HG02970 (cell line): Measurements from ENCODE around the gene UPF1.

Experiments used
- ATAC-seq: cut with Tn5 transposase; IDR thresholded peaks from one replicate; pipeline ENCODE4 v1.9.1; 2021; ENCODE audit warnings: mild to moderate bottlenecking, moderate library complexity, moderate number of reproducible peaks; ENCODE audit not compliant: unreplicated experiment, low FRiP score

UPF1 gene

DNA sequence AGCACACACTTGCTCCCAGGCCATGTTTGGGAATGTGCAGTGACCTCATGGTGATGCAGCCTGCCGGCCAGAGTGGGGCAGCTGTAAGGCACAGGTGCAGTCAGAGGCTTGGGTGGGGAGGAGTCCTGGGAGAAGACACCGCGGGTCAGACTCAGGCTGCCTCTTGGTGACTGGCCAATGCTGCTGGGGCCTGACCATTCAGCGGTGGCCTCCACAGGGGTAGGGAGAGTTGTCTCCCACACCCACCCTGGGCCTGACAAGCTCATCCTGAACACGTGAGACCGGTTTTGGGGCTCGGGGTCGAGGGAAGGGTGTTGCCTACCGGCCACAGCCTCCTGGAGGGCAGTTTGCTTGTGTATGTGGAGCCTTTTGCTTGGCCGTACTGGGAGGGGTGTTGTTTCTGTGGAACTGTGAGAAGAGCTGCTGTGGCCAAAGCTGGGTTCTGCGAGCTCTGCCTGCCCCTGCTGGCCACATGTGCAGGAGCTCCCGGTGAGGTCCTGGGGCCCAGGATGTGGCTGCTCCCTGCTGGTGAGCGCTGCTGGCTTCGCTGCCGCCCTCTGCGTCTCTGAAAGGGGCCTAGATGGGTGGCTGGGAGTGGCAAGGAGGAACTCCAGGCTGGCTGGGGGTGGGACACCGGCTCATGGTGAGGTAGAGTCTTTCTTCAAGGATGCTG is 22.1 kb downstream of the UPF1 start:
- no peak for ATAC-seq

DNA sequence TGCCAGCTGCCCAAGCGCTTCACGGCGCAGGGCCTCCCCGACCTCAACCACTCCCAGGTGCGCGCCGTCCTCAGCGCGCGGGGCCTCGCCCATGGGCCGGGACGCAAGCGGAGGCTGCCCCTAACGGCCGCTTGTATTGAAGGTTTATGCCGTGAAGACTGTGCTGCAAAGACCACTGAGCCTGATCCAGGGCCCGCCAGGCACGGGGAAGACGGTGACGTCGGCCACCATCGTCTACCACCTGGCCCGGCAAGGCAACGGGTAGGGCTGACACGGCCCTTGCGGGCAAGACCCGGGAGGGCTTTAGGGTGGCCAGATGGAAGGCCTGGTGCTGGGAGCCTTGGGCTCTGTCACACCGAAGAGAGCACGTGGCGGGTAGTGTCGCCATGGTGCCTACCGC is 23.2 kb downstream of the UPF1 start:
- no peak for ATAC-seq

DNA sequence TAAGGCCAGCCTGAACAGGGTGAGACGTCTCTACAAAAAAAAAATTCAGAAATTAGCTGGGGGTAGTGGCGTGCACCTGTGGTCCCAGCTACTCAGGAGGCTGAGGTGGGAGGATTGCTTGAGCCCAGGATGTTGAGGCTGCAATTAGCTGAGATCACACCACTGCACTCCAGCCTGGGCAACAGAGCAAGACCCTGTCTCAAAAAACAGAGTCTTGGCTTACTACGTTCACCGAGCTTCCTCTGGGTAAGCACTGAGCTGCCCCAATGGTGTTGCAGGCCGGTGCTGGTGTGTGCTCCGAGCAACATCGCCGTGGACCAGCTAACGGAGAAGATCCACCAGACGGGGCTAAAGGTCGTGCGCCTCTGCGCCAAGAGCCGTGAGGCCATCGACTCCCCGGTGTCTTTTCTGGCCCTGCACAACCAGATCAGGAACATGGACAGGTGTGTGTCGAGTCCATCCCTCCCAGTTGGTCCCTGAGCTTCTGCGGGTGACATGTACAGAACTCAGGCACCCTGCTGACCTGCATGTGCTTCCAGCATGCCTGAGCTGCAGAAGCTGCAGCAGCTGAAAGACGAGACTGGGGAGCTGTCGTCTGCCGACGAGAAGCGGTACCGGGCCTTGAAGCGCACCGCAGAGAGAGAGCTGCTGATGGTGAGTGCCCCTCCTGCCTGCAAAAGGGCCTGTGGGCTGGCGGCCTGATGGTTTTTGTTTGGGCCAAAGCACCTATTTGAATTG is 24.1 kb downstream of the UPF1 start:
- no peak for ATAC-seq

DNA sequence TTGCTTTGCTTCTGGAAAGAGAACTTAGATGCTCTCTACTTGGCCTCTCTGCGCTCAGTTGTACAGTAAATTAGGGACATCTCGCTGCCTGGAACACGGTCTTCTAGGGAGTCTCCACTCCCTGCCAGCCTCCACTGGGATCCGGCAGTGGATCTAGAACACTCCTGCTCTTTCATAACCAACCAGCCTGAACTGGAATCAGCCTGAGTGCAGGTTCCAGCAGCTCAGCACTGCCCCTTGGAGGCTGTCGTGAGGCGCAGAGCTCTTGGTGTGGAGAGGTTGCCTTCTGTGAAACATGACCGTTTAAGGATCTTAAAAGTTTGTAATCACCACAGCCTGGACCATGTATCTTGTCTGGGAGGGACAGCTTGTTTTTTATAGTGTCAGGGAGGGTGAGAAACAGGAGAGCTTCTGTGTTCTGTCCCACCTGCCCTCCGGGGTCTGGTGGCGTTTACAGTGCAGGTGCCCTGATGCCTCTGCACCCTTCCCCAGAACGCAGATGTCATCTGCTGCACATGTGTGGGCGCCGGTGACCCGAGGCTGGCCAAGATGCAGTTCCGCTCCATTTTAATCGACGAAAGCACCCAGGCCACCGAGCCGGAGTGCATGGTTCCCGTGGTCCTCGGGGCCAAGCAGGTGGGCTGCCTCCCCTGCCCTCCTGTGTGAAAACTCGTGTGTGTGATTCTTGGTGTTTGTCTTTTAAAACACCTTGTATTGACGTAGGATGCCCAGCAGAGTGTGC is 24.8 kb downstream of the UPF1 start:
- ATAC-seq, result no peak

DNA sequence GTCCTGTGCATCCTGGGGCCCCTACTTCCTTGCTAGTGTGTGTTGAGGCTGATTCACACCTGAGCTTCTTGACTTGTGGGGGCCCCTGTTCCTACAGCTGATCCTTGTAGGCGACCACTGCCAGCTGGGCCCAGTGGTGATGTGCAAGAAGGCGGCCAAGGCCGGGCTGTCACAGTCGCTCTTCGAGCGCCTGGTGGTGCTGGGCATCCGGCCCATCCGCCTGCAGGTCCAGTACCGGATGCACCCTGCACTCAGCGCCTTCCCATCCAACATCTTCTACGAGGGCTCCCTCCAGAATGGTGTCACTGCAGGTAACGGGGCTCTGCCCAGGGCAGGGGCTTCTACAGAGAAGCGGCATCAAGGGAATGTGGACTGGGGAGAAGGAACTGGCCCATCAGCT is 25.5 kb downstream of the UPF1 start:
- ATAC-seq, result no peak

DNA sequence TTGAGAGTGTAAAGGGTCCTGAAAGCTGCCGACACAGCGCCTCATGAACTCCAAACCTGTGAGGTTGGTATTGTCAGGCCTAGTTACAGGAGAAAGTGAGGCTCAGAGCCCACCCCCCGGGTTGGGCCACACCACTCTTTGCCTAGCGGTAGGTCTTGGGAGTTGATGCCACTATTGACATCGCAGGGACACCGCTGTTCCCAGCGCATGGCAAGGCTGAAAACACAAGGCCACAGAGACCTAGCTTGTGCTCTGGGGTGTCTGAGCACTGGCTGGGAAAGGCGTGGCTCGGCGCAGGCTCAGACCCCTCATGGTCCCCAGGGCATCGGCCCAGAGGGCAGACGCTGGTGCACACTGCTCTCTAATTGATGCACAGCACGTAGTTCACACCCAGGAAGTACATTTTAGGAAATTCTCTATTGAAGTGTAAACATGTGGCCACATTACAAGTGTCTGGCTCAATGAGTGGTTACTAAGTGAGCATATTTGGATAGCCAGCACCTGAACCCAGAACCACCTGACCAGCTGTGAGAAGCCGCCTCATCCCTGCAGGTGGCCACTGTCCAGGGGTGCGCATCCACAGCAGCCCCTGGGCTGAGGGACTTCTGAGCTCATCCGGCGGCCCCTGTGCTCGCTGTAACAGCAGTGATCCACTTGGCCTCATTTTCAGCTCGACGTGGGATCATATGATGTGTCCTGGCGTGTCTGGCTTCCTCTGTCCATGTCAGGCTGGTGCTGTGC is 27.3 kb downstream of the UPF1 start:
- no peak for ATAC-seq

DNA sequence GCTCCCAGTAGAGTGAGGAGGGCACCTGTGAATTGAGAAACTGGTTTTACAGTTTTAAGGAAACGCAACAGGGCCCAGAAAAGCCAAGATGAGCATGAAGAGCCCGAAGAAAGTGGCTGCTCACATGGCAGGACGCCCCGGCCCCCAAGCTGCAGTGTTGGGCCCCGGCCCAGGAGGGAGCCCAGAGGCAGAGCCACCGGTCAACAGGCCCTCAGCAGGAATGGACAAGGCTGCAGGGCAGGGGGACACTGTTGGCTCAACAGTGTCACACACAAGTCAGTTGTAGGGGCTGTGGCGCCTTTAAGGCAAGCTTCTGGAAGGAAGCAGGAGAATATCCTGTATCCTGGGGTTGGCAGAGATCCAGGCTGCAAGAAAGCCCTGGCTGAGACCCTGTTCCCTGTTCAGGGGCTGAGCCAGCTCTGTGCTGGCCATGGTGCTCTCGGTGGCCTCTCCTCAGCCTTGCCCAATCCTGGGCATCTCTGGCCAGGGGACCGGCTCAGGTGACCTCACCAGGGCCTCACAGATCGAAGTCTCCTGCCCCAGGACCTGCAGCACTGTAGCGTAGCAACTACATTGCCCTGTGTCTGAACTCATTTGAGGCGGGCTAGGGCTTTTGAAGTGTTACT is 28.0 kb downstream of the UPF1 start:
- no peak for ATAC-seq

DNA sequence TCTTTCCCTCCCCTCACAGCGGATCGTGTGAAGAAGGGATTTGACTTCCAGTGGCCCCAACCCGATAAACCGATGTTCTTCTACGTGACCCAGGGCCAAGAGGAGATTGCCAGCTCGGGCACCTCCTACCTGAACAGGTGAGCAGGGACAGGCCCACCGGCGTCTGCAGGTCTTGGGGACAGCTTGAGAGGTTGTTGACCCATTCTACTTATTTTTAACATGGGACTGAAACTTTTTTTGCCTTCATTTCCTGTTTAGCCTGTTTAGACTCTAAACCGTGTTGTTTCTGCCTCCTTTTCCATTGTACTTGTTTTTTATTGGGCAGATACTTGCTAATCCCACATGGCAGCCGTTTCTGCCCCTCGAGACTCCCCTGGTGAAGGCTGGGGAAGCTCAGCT is 28.5 kb downstream of the UPF1 start:
- no peak for ATAC-seq

DNA sequence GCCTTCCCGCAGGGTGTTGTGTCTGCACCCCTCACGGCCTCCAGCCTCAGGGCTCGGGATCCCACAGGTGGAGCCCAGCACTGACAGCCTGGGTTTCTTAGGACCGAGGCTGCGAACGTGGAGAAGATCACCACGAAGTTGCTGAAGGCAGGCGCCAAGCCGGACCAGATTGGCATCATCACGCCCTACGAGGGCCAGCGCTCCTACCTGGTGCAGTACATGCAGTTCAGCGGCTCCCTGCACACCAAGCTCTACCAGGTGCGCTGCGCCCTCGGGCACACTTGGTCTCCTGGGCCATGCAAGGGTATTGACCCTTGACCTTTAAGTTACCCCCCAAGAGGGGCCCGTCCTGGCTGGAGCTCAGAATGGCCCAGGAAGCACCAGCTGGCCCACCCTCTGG is 29.0 kb downstream of the UPF1 start:
- ATAC-seq, result no peak

DNA sequence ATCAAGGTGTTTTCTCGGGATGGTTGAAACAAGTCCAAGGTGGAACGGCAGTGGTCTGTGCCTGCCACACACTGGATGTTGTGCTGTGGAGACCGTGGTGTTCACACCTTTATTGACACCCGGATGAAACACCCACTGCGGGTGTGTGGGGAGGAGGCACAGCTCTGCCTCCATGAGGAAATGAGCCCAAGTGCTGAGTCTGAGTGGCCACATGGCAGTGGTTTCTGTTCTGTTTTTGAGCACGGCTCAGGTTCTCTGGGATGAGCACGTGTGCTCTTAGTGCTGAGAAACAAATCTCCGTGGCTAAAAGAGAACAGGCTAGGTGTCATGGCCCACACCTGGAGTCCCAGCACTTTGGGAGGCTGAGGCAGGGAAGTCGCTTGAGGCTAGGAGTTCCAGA is 29.5 kb downstream of the UPF1 start:
- no peak for ATAC-seq

DNA sequence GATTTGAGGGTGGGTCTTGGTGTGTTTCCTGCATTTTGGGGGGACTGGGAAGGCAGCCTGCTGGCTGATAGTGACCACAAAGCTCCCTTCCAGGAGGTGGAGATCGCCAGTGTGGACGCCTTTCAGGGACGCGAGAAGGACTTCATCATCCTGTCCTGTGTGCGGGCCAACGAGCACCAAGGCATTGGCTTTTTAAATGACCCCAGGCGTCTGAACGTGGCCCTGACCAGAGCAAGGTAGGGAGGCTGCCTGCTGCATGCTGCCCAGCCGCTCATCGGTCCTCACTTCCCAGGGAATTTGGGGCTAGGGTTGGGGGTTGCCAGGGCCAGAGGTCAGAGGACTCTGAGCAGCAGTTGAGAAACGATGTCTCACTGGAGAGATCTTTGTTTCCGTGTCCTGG is 30.2 kb downstream of the UPF1 start:
- ATAC-seq, result no peak

DNA sequence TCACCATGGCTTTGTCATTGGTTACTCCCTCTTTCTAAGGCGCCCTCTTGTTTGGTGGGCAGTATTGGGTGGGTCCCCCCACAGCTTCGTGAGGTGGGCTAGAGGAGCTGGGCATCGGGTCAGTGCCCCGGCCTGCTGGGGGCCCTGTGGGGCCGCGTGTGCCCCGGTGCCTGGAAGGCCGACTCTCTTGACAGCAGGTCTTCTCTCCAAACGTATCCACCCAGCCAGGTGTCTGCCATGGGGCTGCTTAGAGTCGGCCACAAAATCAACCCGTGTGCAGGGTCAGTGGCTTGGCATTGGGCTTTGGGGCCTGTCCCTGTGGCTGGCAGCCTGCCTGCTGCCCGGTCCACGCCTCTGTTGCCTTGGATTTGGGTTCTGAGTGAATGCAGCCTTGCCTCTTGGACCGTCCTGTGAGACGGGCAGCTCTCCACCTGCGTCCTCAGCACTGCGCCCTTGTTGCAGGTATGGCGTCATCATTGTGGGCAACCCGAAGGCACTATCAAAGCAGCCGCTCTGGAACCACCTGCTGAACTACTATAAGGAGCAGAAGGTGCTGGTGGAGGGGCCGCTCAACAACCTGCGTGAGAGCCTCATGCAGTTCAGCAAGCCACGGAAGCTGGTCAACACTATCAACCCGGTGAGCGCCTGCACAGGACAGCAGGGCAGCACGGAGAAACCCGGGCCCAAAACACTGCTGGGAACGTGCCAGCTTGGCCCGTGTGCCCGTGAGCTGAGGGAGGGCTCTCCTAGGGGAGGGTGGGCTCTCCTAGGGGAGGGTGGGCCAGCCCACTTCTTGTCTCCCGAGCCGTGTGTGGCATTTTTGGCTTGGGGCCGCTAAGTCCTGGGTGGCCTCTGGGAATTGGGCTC is 31.4 kb downstream of the UPF1 start:
- ATAC-seq, result no peak

DNA sequence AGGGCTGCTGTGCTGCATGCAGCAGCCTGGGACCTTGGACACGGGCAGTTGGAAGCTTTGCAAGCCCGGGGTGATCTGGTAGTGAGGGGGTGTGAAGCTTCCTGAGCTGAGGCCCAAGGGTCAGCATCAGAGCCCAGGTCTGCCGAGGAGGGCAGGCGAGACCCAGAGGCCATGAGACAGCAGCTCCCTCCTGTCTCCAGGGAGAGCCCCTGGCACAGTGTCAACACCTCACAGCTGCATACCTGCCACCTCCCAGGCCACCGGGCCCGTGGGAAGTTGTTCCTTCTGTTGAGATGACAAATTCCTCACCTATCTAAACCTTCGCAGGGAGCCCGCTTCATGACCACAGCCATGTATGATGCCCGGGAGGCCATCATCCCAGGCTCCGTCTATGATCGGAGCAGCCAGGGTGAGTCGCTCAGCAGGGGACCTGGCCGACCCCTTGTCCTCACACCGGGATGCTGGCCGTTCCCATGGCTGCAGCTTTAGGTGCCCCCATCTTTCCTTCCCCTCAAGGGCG is 32.1 kb downstream of the UPF1 start:
- ATAC-seq, result no peak

DNA sequence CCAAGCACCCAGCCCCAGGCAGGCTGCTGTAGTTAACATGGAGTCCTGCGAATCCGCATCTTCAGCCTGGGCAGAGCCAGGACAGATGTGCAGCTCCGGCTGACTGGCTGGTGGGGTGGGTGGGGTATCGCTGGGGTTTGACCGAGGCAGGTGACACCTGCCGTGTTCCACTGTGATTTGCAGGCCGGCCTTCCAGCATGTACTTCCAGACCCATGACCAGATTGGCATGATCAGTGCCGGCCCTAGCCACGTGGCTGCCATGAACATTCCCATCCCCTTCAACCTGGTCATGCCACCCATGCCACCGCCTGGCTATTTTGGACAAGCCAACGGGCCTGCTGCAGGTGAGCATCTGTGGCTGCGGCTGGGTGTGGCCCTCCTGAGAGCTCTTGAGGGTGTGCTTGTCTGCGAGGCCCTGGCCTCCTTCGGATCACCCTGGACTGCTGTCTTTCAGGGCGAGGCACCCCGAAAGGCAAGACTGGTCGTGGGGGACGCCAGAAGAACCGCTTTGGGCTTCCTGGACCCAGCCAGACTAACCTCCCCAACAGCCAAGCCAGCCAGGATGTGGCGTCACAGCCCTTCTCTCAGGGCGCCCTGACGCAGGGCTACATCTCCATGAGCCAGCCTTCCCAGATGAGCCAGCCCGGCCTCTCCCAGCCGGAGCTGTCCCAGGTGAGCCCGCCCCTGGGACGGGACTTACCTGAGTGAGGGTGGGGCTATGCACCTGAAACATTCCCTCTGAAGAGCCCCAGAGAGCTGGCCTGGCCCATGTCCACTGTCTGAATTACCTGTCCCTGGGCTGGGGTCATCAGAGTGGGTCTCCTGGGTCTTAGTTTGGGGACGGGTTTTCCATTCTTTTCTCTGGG is 33.6 kb downstream of the UPF1 start:
- ATAC-seq, result no peak

DNA sequence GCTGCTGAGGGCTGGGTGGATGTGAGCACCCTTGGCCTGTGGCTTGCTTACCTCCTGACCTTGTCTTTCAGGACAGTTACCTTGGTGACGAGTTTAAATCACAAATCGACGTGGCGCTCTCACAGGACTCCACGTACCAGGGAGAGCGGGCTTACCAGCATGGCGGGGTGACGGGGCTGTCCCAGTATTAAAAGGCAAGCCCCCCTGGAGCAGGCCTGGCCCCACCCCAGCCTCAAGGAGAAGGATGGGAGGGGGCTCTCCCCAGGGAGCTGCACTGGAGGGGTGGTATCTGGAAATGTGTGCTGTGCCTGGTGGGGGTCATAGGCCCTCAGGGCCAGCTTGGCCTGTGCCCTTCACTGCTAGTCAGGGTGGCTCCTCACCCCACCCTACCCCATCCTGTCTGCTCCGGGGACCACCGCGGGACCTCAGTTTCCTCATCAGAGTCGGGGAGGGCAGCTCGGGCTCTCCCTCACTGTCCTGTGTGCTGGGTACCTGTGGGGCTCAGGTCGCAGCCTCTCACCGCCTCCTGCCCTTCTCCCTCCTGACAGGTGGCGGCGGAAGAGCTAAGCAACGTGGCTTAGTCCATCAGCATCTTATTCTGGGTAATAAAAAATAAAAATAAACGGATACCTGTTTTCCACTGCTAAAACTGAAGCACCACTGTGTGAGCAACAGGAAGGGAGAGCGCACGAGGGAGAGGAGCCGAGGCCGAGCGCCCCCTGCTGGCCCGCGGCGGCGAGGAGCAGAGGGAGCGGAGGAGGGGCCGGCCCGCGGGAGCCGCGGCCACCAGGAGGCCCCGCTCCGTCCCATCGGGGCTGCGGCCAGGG is 34.4 kb downstream of the UPF1 start:
- no peak for ATAC-seq

DNA sequence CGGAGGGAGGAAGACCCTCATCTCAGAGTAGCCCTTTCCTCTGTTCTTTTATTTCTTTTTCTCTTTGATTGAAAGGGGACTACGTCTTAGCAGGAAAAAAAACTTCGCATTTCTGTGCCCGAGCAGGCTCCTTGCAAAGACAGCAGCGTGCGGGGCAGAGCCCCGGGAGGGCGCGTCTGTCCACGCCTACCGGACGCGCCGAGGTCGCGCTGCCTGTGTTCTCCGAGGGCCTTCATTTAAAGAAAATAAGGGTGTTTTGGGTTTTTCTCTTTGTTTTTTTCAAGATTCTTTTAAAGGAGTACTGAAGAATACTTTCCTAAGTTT is 35.0 kb downstream of the UPF1 start:
- ATAC-seq, result no peak

DNA sequence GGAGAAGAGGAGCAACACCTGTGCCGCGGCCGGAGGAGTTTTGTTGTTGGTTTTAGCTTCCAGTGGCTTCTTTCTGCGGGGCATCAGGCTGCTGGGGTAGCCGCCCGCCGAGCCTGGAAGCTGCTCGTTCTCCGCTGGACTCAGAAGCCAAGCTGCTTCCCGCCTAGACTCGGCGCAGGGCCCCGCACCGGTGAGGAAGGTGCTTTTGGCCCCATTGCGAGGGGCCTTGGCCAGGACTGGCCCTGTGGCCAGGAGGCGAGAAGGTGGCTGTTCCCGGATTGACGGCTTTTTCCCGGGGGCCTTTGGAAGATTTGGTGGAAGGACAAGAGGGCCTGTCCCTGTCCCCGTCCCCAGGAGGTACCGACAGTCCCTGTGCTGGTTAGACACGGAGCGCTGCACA is 35.4 kb downstream of the UPF1 start:
- ATAC-seq, result no peak

DNA sequence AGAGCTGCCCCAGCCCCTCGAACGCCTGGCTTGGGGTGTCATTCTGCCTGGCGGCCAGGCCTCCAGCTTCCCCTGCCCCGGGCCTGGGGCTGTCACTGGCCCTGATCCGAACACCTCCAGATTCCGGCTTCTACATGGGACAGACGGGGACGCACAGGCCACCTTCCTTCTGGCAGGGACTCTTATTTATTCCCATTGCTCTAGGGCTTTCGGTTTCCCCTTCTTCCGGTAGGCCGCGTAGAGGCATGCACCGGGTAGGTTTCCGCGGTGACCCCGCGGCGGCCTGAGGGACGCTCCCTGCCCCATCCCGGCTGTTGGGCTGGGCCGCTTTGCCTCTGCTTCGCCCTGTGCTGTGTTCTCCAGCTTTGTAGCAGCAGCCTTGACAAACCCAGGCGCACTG is 36.0 kb downstream of the UPF1 start:
- no peak for ATAC-seq
